GM10248 (cell line): Measurements from ENCODE around the gene TNNI3.
"Not testable (repeated sequence)": the region's sequence is repeated elsewhere in the genome, so short reads cannot be mapped to it uniquely, and the experiment has no call there.

Source experiments
- CTCF ChIA-PET: fragments of 300-600 bp; sonication (Branson Sonifier 250); formaldehyde crosslinking; extraction: SDS; loops from one replicate; lab custom pipeline; 2021; ENCODE audit warnings: antibody characterized with exemption; lab: Yijun Ruan, JAX
- POLR2A ChIA-PET: fragments of 350-650 bp; sonication (Branson Sonifier 250); formaldehyde crosslinking; extraction: SDS; loops from one replicate; lab custom pipeline; 2020; ENCODE audit warnings: antibody characterized with exemption; lab: Yijun Ruan, JAX
- DNase-seq: peaks from one replicate; pipeline ENCODE4 v3.0.0; 2012; ENCODE audit errors: extremely low spot score
- CTCF ChIP-seq: IDR thresholded peaks from 2 replicates; pipeline ENCODE4 v1.5.1; 2012; ENCODE audit warnings: mild to moderate bottlenecking, low read depth; ENCODE audit errors: extremely low read depth, missing control alignments, control extremely low read depth

The TNNI3 gene

DNA sequence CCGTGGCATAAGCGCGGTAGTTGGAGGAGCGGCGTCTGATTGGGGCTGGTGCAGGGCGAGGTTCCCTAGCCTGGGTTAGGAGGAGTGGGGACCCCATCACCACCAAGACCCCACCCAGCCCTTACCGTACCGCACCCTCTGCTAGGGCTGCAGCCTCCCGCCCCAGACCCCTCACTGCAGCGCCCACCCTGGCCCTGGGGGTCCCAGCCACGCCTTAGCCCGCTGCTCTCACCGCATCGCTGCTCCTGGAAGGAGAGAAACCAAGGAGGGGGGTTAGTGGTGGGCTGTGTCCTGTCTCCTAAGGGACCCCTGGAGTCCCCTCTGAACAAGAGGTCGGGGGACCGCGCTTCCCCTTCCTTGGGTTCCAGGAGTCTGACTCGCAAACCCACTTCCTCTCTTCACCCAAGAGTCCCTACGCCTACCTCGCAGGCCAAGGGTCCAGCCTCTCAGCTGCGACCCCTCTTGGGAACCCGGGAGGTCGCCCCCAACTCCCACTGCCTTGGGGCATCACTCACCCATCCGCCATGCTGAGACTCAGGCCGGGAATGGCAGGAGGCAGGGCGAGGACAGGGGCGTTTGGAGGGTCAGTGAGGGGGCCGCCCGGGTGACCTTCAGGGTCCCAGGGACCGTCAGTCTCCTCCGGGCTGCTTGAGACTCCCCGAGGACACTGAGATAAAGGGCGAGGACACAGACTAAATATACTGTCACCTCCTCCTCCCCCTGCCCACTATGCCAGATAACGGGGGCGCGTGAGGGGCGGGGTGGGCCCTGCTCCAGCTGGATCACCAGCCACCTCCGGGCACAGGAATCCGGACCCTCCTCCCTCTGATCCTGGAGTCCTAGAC, at the start of gene TNNI3:
Gene TNNI3 (minus strand): TSS at position 669 of the 845 bp plus-strand sequence. CDS start 143 bp downstream, at position 526.
- ChIA-PET CTCF (interaction anchor here (1.1 to 1.7 kb wide), 2 partner anchors 9 to 16 kb away, joined by 3 to 6 read pairs; partner anchors contain the start of gene DNAAF3), POLR2A (no interaction called here)
- DNase-seq, result no peak
- no peak for TF ChIP-seq CTCF

DNA sequence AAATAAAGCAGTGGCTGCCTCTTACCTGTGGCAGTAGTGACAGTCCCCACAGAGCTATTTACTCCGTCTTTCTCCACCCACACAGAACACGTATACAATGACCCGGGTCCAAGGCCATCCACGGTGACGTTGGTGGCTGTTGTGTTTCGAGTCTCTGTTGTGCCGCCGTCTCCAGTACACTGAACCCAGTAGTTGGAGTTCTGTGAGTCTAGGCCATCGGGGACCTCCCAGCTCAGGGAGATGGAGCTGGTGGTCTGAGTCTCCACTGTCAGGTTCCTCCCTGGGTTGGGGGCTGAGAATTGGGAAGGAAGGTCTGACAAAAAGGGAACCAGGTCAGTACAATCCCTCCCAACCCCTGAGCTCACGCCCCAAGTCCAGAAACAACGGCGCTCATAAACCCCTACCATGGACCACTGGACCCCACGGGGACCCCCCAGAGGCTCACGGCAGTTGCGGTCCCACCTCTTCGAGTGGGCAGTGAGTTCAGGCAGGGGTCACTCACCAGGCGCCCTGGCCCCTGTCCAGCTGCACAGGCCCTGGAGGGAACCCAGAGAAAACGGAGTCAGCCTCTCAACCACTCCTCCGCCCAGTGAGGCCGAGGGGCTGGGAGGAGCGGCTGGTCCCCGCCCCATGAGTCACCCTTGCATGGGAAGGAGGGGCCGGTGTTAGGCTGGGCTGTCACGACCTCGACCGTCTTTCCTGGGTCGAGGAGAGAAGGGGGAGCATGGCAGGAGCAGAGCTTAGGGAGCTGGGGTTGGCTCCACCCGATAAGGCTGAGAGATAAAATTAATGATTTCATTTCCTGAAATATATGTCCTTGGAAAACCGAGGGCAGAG, 49.4 kb upstream of the TNNI3 start:
- POLR2A ChIA-PET, result interaction anchor here (0.7 kb wide), 1 partner anchor 14 kb away, joined by 4 read pairs; no protein-coding TSS in a partner anchor
- CTCF ChIA-PET, result no interaction called here
- DNase-seq, result peak; percentile 62
- TF ChIP-seq CTCF, result no peak

GRCh38 chr19:55202199-55202598, 44.7 kb upstream of the TNNI3 start:
- CTCF ChIA-PET, result interaction anchor here (0.8 to 0.9 kb wide), 2 partner anchors 42 to 217 kb away, joined by 3 read pairs; no protein-coding TSS in a partner anchor
- POLR2A ChIA-PET, DNase-seq: not testable (repeated sequence)

GRCh38 chr19:55199620-55200204, 42.2 kb upstream of the TNNI3 start:
- ChIA-PET CTCF (no interaction called here), POLR2A (no interaction called here)
- DNase-seq, result no peak
- no peak for TF ChIP-seq CTCF

DNA sequence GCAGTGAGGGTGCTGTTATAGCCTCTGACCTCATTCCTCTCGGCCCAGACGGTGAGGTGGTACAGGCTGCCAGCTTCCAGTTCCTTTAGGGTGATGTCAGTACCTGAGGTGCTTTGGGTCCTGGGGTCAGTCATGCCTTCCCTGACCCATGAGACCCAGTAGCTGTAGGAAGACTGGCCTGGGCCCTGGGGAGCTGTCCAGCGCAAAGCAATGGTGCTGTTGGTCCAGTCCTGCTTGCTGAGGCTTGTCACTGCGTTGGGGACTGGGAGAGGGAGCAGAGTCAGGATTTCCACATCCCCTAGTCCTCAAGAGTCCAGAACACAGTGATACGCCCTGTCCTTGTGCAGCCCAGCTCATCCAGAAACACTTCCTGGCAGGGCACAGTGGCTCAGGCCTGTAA, 41.1 kb upstream of the TNNI3 start:
- CTCF ChIA-PET, result interaction anchor here (1.0 to 2.2 kb wide), 2 partner anchors 15 to 270 kb away, joined by 3 to 5 read pairs; no protein-coding TSS in a partner anchor
- no peak for DNase-seq
- POLR2A ChIA-PET, result no interaction called here
- TF ChIP-seq CTCF, result no peak

DNA sequence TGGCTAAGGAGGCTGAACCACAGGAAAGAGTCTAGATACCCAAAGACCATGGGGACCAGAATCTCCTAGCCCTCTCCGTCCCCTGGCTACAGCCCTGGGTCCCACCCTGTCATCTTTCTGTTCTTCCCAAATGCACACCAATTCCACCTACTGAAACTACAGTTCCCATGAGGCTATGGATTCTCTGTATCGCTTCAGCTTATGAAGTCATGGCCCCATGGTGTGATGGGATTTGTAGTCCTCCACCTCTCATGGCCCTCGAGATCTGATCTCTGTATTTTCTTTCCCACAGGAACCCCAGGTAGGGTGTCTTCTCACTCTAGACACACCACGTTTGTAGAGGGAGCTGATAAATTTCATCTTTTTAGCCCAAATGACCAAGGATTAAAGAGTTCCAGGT, 40.0 kb upstream of the TNNI3 start:
- TF ChIP-seq CTCF, result no peak
- ChIA-PET CTCF (interaction anchor here (2.2 kb wide), 1 partner anchor 14 kb away, joined by 5 read pairs; no protein-coding TSS in a partner anchor), POLR2A (interaction anchor here (1.0 kb wide), 1 partner anchor 13 kb away, joined by 6 read pairs; no protein-coding TSS in a partner anchor)
- DNase-seq, result peak; percentile 29
